ENCODE results near the gene VEGFA. TPM values are rescaled to one million over a fixed set of nuclear protein-coding genes. Genes with fewer than 3 reads are reported as not detected.

Gene VEGFA
- polyA plus RNA-seq, 2 of the 4 experiments (the other 2 are of a cell fraction) = 35.8 to 83.7 TPM

GRCh38 chr6:43728586-43728985 lies 41.4 kb upstream of the VEGFA start (continued):
- no peak for TF ChIP-seq HES2 (IDR thresholded peaks at IDR 0.05)
- TF ChIP-seq HMGXB4 (CRISPR knock-in tag; IDR thresholded peaks at IDR 0.05; ENCODE audit: borderline replicate concordance) = no peak

- ATAC-seq (no peak), FAIRE-seq (no peak), DNase-seq (ENCODE audit: low read depth in 1 of 2, low spot score in 1 of 2) (no peak)
- Histone ChIP-seq H3K4me2 (no peak overlapping the region), H3K9me3 (peaks cover 19% of the 10 kb centered on the region; the same call in 2 of the 3 replicates), H3K27ac (no peak overlapping the region), H3K4me3 (no peak overlapping the region), H3K4me1 (peaks cover 9% of the 10 kb centered on the region; the same call in 2 of the 3 replicates)
- TF ChIP-seq PHF8 (IDR thresholded peaks at IDR 0.05; ENCODE audit: borderline replicate concordance, low read depth) (no peak), SREBF2 (IDR thresholded peaks at IDR 0.05) (no peak), REST (IDR thresholded peaks at IDR 0.05) (no peak), HOXA7 (CRISPR knock-in tag; IDR thresholded peaks at IDR 0.05) (no peak), KDM1A (IDR thresholded peaks at IDR 0.05; ENCODE audit: low read depth) (no peak), HOXB5 (CRISPR knock-in tag; IDR thresholded peaks at IDR 0.05) (no peak), KDM5A (IDR thresholded peaks at IDR 0.05) (no peak), USF2 (IDR thresholded peaks at IDR 0.05) (no peak), TFCP2L1 (CRISPR knock-in tag; IDR thresholded peaks at IDR 0.05) (no peak), ZSCAN20 (CRISPR knock-in tag; IDR thresholded peaks at IDR 0.05) (no peak), JUNB (IDR thresholded peaks at IDR 0.05) (no peak), CHD4 (IDR thresholded peaks at IDR 0.05; ENCODE audit: borderline replicate concordance) (no peak), HEYL (CRISPR knock-in tag; IDR thresholded peaks at IDR 0.05) (no peak), RARB (CRISPR knock-in tag; IDR thresholded peaks at IDR 0.05) (no peak), ELK1 (IDR thresholded peaks at IDR 0.05; ENCODE audit: low read depth, low read length) (no peak), RCOR1 (IDR thresholded peaks at IDR 0.05; ENCODE audit: low read depth, low read length) (no peak)
- POLR2A ChIA-PET = no interaction called here
- CTCF ChIA-PET = no interaction called here
- WGBS (ENCODE audit: missing lambda C conversion rate) = 57% methylated on average over 6 of the region's 6 CpGs
These were observed 40.5 kb upstream of the VEGFA start for GRCh38 chr6:43729537-43729936.

GRCh38 chr6:43730634-43731033 lies 39.4 kb upstream of the VEGFA start:
- H3K27ac ChIP-seq = no peak overlapping the region
- DNase-seq (ENCODE audit: low read depth in 1 of 2, low spot score in 1 of 2) (no peak), ATAC-seq (no peak), FAIRE-seq (no peak)
- H3K4me3 ChIP-seq = no peak overlapping the region
- peaks cover 19% of the 10 kb centered on the region; the same call in 2 of the 3 replicates for H3K9me3 ChIP-seq
- H3K4me2 ChIP-seq = no peak overlapping the region
- TF ChIP-seq ATOH8 (CRISPR knock-in tag; IDR thresholded peaks at IDR 0.05; ENCODE audit: low read depth) = no peak
- TF ChIP-seq POLR2A (IDR thresholded peaks at IDR 0.05; ENCODE audit: low read length) = no peak
- POLR2A ChIA-PET = no interaction called here
- no peaks in the 10 kb centered on the region for H3K4me1 ChIP-seq
- CTCF ChIA-PET = no interaction called here

Measured in A549 (cell line).